ENCODE measurements around the gene CCDC83. TPM values are rescaled to one million over a fixed set of nuclear protein-coding genes. Genes with fewer than 3 reads are reported as not detected.
A peak's percentile ranks its signal among the peaks of the same experiment; 100 is the strongest.
"Not testable (repeated sequence)": the region's sequence is repeated elsewhere in the genome, so short reads cannot be mapped to it uniquely, and the experiment has no call there.

CCDC83 gene
- polyA plus RNA-seq, 1 donor, result not detected

- DNase-seq, result not testable (repeated sequence)
These were observed 14.3 kb upstream of the CCDC83 start for GRCh38 chr11:85840932-85841331.

- no peak for DNase-seq
These were observed 11.3 kb upstream of the CCDC83 start for GRCh38 chr11:85843929-85844328.

DNA sequence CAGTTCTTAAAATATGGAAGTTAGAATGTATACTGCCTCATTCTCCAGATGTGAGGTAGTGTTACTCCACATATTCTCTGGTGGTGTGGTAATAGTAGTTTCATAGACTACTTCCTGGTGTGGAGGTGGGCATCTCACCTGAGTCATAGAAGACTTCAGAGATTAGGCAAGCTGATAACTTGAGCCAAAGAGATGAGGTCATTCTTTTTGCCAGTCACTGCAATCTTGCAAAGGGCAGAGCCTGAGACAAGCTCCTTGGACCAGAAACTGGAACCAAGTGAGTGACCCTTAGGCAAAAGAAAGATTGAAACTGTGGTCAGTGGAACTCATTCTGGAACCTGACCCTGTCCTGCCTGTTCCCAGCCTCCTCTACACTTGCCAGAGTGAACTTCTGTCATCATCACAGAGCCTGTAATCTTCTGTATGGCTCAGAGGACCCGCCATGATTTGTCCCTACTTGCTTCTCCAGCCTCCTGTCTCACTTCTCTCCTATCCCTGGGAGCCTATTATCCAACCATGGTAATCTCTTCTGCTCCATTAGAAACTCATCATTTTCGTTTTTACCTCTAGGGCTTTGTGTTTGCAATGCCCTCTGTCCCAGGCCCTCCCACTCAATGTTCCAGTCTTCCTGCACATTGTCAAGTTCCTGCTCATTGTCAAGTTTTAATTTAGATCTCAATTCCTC lies 10.6 kb upstream of the CCDC83 start:
- no peak for DNase-seq

- no peak for DNase-seq
These were observed 10.0 kb upstream of the CCDC83 start for GRCh38 chr11:85845124-85845631.

- no peak for DNase-seq
These were observed 7.7 kb upstream of the CCDC83 start for GRCh38 chr11:85847436-85847835.

DNA sequence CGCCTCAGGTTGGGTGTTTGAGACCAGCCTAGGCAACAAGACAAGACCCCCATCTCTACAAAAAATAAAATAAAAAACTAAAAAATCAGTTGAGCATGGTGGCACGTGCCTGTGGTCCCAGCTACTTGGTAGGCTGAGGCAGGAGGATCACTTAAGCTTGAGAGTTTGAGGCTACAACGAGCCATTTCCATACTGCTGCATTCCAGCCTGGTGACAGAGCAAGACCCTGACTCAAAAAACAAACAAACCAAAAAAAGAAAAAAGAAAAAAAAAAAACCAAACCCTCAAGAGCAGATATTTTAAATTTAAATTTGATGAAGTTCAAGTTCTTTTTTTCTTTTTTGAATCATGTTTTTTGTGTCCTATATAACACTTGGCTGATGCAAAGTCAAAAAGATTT lies 7.2 kb upstream of the CCDC83 start:
- DNase-seq, result no peak

DNA sequence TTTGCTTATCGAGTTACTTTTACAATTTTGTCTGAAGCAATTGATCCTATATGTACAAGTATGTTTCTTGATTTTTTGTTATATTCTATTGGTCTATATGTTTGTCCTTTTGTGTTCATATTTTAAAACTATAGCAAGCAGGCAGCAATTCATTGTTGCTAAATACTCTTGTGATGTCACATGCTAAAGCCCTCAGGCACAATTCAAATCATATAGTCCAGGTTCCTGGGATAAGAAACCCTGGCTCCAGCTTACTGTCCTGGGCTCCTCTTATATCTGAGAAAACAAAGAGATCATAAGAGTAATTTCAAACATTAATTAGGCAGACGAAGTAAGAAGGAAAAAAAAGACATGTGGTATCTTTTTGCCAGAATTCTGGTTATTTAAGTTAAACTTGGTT lies 6.6 kb upstream of the CCDC83 start:
- no peak for DNase-seq

DNA sequence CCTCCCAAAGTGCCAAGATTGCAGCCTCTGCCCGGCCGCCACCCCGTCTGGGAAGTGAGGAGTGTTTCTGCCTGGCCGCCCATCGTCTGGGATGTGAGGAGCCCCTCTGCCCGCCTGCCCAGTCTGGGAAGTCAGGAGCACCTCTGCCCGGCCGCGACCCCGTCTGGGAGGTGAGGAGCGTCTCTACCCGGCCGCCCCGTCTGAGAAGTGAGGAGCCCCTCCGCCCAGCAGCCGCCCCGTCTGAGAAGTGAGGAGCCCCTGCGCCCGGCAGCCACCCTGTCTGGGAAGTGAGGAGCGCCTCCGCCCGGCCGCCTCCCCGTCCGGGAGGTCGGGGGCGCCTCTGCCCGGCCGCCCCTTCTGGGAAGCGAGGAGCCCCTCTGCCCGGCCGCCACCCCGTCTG lies 2.4 kb upstream of the CCDC83 start:
- DNase-seq, result not testable (repeated sequence)

DNA sequence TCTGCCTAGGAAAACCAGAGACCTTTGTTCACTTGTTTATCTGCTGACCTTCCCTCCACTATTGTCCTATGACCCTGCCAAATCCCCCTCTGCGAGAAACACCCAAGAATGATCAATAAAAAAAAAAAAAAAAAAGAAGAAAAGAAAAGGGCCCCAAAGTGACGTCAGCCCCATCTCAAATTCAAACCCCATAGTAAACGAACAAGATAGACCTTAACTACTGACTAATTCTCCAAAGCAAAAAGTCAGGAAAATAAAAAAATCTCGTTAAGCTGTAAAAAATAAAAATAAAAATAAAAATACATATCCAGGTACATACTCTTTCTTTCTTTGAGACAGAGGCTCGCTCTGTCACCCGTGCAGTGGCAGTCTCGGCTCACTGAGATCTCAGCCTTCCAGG lies 1.6 kb upstream of the CCDC83 start:
- DNase-seq, result not testable (repeated sequence)

DNA sequence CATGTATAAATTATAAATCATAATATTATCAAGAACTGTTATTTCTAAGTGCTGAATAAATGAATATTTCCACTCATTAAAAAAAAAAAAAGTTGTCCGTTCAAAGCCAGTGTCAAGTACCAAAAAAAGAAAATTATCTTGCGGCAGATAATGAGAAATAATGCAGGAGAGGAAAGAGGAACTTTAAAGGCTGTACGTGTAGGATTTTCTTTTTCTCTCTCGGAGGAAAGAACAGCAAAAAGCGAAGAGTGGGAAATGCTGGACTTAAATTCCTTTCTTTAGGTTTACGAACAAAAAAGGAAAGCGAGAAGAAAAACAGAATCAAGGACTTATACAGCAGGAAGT lies 999 bp upstream of the CCDC83 start:
- DNase-seq, result no peak

- peak; percentile 92 for DNase-seq
These were observed 434 bp upstream of the CCDC83 start for GRCh38 chr11:85854557-85855340.

- DNase-seq, result no peak
These were observed 1.9 kb downstream of the CCDC83 start for GRCh38 chr11:85857098-85857497.

DNA sequence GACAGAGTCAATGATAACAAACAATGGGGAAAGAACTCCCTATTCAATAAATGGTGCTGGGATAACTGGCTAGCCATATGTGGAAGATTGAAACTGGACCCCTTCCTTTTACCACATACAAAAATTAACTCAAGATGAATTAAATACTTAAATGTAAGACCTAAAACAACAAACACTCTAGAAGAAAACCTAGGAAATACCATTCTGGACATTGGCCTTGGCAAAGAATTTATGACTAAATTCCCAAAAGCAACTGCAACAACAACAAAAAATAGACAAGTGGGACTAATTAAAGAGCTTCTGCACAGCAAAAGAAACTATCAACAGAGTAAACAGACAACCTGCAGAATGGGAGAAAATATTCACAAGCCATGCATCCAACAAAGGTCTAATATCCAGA lies 4.4 kb downstream of the CCDC83 start:
- not testable (repeated sequence) for DNase-seq

DNA sequence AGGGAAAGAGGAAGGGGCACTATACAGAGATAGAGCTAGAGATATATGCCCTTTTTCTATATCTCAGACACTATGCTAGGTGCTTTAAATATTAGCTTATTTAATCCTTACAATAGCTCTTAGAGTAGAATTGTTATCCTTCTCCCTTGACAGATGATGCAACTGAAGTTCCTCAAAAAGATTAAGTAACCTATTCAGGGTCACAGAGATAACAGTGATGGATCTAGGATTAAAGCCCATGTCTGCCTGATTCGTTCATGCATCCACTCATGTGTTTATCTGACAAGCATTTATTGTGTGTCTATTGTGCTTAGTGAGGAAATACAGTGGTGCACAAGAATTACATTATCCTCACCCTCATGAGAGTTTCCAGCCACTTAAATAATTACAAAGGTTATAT lies 8.7 kb downstream of the CCDC83 start:
- DNase-seq, result no peak

GRCh38 chr11:85866137-85866827 lies 11.1 kb downstream of the CCDC83 start:
- DNase-seq, result no peak

DNA sequence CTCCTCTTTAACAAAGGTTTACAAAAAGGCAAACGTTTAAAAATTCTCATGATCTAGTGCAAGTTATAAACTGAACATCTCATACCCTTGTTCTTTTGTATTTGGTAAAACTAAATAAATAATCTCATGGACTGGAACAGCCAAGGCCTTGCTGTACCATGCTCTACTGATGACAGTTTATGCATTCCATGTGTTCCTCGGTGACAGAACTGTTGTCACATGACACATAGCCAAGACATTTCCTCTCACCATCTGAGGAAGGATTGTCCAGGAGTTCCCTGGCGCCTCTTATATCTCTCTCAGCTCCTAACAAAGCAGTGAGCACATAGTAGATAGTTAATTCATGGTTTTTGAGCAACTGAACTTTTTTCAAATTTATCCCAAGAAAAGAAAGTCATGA lies 12.6 kb downstream of the CCDC83 start:
- DNase-seq, result no peak

DNA sequence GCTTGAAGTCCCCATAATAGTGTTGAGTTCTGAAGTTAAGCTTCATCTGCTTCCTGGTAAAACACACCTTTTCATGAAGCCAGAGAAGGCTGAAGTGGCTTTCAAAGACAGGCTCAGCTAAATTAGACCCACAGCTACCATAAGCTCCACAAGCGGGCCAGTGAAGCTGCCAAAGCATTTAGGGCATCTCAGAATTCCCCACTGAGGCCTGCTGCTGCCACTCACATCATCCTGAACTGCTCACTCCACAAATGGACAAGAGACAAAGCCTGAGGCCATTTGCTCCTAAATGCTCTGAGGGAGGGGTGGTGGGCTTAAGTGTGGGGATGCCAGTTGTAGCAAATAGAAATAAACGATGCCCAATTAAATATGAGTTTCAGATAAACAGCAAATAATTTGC lies 14.6 kb downstream of the CCDC83 start:
- no peak for DNase-seq

- DNase-seq, result no peak
These were observed 19.1 kb downstream of the CCDC83 start for GRCh38 chr11:85874265-85874664.

DNA sequence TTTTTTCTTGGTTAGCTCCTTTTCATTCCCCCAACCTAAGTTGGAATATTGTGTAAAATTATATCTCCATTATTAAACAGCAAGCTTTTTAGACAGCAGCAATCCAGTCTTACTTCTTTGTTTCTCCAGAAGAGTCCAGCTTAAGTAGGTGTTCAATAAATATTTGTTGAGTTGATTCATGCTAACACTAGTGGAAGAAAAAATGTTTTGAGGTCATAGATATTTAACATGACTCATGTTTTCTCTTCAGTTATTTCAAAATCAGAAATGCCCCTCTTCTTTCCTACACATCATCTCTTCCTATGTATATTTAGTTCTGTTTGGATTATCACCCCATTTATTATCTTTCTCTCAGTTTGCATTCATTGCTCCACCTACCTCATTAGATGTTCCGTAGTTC lies 20.3 kb downstream of the CCDC83 start:
- no peak for DNase-seq

GRCh38 chr11:85884581-85885021 lies 29.4 kb downstream of the CCDC83 start:
- no peak for DNase-seq

DNA sequence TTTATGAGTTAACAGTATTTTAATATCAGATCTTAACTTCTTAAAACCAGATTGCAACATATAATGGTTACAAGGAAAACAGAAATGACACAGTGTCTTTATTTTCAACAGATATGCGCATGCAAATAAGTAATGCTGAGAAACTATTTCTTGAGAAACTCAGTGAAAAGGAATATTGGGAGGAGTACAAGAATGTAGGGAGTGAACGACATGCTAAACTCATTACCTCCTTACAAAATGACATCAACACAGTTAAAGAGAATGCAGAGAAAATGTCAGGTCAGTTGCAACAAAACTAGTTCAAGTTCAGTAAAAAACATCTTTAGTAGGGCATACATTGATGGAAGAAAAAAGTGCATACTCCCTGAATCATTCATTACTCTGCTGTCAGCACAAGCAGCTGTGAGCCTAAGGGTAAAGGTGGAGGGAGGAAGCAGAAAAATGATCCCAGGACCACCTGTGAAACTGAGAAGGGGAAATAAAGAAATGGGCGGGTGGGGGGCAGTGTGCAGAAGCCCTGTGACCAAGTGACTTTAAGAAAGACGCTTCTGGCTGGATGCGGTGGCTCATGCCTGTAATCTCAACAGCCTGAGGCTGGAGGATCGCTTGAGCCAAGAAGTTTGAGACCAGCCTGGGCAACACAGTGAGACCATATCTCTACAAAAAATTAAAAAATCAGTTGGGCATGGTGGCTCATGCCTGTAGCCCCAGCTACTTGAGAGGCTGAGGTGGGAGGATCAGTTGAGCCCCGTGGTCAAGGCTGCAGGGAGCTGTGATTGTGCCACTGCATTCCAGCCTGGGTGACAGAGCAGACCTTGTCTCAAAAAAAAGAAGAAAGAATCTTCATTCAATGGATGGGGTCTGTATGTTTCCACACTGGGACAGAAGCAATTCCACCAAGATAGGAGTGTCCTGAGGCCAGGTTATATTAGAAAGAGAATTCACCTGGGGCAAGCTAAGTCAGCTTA lies 31.2 kb downstream of the CCDC83 start:
- DNase-seq, result peak; percentile 24

DNA sequence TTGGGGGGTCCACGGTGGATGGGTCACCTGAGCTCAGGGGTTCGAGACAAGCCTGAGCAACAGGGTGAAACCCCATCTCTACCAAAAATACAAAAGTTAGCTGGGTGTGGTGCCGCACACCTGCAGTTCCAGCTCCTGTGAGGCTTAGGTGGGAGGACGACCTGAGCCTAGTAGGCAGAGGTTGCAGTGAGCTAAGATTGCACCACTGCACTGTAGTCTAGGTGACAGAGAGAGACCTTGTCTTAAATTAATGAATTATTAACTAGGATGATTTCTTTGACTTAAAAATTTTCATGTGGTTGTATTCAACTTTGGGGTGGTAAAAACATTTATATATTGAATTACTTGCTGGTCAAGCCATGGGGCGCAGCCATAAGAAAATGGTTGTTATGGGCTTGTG lies 33.9 kb downstream of the CCDC83 start:
- no peak for DNase-seq
